Glutamatergic neuron (in vitro differentiated cells): ENCODE measurements around the gene STYX. TPM values are rescaled to one million over a fixed set of nuclear protein-coding genes. Genes with fewer than 3 reads are reported as not detected.

Experiments
- DNase-seq: peaks from one replicate; pipeline ENCODE4 v3.0.0; 2022
- H3K27ac Mint-ChIP-seq: one replicate; pipeline ENCODE4 v1.8.0; 2020; ENCODE audit warnings: mild to moderate bottlenecking, mixed read lengths, inconsistent platforms; ENCODE audit not compliant: unreplicated experiment
- H3K27me3 Mint-ChIP-seq: one replicate; pipeline ENCODE4 v1.8.0; 2020; ENCODE audit warnings: mild to moderate bottlenecking, moderate library complexity, mixed read lengths, inconsistent platforms; ENCODE audit not compliant: unreplicated experiment
- H3K36me3 Mint-ChIP-seq: one replicate; pipeline ENCODE4 v1.8.0; 2020; ENCODE audit warnings: mild to moderate bottlenecking, mixed read lengths, inconsistent platforms; ENCODE audit not compliant: unreplicated experiment
- H3K4me1 Mint-ChIP-seq: one replicate; pipeline ENCODE4 v1.8.0; 2020; ENCODE audit warnings: mild to moderate bottlenecking, low read depth, mixed read lengths, inconsistent platforms; ENCODE audit not compliant: unreplicated experiment
- H3K4me3 Mint-ChIP-seq: one replicate; pipeline ENCODE4 v1.8.0; 2020; ENCODE audit warnings: mild to moderate bottlenecking, mixed read lengths, inconsistent platforms; ENCODE audit not compliant: unreplicated experiment
- H3K9me3 Mint-ChIP-seq: one replicate; pipeline ENCODE4 v1.8.0; 2020; ENCODE audit warnings: mild to moderate bottlenecking, moderate library complexity, mixed read lengths, inconsistent platforms; ENCODE audit not compliant: unreplicated experiment
- long read RNA-seq: library from polyadenylated mRNA; unstranded; transcript quantifications from one replicate; pipeline ENCODE4 v2.0.0, GENCODE V29; 2020; ENCODE audit not compliant: unreplicated experiment
- total RNA-seq: library from RNA; stranded (reverse); fragmentation: NEBNext Ultra II Directional; extraction: Animal tissue kit (Norgen Biotek cat#: 25700); gene quantifications from one replicate; pipeline ENCODE4 v1.2.1, GENCODE V29; 2021; ENCODE audit not compliant: unreplicated experiment
- TF ChIP-seq, protein P1 (sequence below): fragments of 200-600 bp; sonication (generic); IDR thresholded peaks from one replicate; pipeline ENCODE4 v1.5.0; 2021; ENCODE audit not compliant: partially characterized antibody, unreplicated experiment

STYX gene, protein sequence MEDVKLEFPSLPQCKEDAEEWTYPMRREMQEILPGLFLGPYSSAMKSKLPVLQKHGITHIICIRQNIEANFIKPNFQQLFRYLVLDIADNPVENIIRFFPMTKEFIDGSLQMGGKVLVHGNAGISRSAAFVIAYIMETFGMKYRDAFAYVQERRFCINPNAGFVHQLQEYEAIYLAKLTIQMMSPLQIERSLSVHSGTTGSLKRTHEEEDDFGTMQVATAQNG
- 5.5 TPM for total RNA-seq
- long read RNA-seq, full-length matches to known transcripts = 2 of 4 reads
- long read RNA-seq, partial matches to known transcripts = 0 of 4 reads
- long read RNA-seq, other reads (novel, unspliced or antisense) = 2 of 4 reads

DNA sequence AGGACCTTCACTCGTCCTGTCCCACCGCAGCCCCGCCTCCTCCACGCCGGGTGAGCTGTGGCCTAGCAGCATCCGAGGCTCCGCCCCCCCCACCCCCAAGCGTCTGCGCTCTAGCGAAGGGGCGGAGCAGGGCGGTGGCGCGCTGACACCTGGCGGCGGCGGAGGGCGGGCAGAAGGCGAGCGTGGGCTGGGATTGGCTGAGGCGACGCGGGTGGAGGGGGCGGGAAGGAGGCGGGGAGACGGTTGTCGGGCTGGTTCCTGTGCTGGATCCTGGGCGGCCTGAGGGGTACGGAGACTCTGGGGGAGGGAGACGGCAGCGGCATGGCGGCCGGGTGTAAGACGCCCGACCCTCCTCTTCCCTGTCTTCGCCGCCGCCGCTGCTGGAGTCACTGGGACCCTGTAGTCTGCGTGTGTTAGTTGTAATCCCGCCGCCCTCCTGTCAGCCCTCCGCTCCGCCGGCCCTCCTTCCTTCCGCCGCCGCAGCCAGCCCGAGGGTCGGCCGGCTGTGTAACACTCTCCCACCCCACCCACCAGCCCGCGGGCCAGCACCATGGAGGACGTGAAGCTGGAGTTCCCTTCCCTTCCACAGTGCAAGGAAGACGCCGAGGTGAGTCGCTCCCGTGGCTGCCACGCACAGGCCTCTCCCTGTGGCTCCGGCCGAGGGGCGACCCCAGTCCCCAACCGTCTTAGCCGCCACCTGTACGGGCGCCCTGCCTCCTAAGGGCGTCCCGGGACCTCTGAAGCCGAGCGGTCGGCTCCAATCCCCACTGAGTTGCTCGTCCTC, at the start of gene STYX:
Gene STYX, plus strand, starts transcription at position 242 of the 784 bp plus-strand sequence. Its CDS starts 309 bp downstream, at position 551.
- no peaks in the 10 kb centered on the region for H3K36me3 Mint-ChIP-seq

GRCh38 chr14:52683985-52684520, 45.9 kb upstream of the STYX start:
- no peak for DNase-seq
- Mint-ChIP-seq H3K27ac (no peak overlapping the region), H3K4me3 (no peak overlapping the region), H3K9me3 (no peaks in the 10 kb centered on the region), H3K36me3 (no peaks in the 10 kb centered on the region), H3K4me1 (no peaks in the 10 kb centered on the region), H3K27me3 (no peaks in the 10 kb centered on the region)
- TF ChIP-seq, protein P1, sequence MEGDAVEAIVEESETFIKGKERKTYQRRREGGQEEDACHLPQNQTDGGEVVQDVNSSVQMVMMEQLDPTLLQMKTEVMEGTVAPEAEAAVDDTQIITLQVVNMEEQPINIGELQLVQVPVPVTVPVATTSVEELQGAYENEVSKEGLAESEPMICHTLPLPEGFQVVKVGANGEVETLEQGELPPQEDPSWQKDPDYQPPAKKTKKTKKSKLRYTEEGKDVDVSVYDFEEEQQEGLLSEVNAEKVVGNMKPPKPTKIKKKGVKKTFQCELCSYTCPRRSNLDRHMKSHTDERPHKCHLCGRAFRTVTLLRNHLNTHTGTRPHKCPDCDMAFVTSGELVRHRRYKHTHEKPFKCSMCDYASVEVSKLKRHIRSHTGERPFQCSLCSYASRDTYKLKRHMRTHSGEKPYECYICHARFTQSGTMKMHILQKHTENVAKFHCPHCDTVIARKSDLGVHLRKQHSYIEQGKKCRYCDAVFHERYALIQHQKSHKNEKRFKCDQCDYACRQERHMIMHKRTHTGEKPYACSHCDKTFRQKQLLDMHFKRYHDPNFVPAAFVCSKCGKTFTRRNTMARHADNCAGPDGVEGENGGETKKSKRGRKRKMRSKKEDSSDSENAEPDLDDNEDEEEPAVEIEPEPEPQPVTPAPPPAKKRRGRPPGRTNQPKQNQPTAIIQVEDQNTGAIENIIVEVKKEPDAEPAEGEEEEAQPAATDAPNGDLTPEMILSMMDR = no peak

More for the DNA sequence above, at the start of gene STYX:
- Mint-ChIP-seq H3K27me3 (no peaks in the 10 kb centered on the region), H3K9me3 (peaks cover 2% of the 10 kb centered on the region), H3K4me3 (peak within 1 kb of the TSS; percentile 91), H3K27ac (no peak within 1 kb of the TSS), H3K4me1 (peaks cover 3% of the 10 kb centered on the region)
- DNase-seq = peak; percentile 100
- TF ChIP-seq, protein P1 = no peak

DNA sequence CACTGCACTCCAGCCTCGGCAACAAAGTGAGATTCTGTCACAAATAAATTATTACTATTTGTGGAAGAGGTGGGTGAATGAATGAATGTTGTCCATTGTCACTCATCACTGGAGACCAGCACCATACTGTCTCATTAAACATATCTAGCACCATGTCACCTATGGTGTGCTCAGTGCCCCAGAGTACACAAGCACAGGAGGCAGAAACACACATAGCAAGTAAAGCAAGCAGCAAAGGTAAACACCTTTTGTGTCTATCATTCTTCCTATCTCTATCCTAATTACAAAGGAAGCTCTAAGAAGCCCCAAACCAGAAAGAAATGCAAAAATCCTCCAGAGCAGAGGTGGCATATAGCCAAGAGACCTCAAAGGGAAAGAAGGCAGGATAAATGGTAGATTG, 43.8 kb upstream of the STYX start:
- no peak for DNase-seq
- Mint-ChIP-seq H3K9me3 (no peaks in the 10 kb centered on the region), H3K27me3 (no peaks in the 10 kb centered on the region), H3K4me3 (no peak overlapping the region), H3K4me1 (no peaks in the 10 kb centered on the region), H3K27ac (no peak overlapping the region), H3K36me3 (no peaks in the 10 kb centered on the region)
- TF ChIP-seq, protein P1 = no peak

DNA sequence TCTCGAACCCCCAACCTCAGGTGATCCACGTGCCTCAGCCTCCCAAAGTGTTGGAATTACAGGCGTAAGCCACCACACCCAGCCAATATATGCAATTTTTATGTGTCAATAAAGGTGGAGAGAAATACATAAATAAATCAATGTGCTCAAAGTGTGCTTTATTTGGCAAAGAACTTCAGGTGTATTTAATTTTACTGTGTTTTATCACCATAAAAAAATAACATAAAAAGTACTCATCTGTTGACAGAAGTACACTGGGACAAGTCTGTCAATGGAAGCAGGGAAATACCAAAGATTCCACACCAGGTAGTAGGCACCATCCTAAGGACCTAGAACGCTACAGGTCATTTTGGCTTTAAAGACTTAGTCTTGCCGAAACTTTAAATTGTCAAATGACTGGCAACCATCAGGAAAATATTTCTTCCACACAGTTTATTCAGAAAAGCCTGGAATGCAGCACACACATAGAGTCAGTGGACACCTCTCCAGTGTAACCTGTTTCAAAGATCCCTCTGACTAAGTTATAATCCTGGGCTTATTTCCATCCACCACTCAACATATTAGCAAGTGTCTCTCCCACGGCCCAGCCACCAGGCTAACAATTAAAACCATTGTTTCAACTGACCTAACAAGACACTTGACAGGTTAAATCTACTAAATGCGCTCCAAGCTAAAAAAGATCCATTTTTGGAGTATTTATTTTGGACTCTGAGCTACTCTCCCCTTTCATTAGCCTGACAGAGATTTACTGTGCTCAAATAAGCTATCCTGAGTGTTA, 38.8 kb upstream of the STYX start:
- Mint-ChIP-seq H3K27me3 (peaks cover 5% of the 10 kb centered on the region), H3K27ac (no peak overlapping the region), H3K4me1 (peaks cover 3% of the 10 kb centered on the region), H3K9me3 (peaks cover 5% of the 10 kb centered on the region), H3K4me3 (no peak overlapping the region), H3K36me3 (peaks cover 4% of the 10 kb centered on the region)
- TF ChIP-seq, protein P1 = no peak
- DNase-seq = no peak
